HEK293 (cell line): ENCODE data around the gene TMEM232.

Experiments
- CTCF ChIP-seq: fragments of 450-650 bp; formaldehyde crosslinking; IDR thresholded peaks from 2 replicates; pipeline ENCODE4 v1.5.1; 2016; ENCODE audit warnings: missing biosample characterization, missing genetic modification characterization
- ZIC2 ChIP-seq: fragments of 450-650 bp; formaldehyde crosslinking; IDR thresholded peaks from 2 replicates; pipeline ENCODE4 v1.5.1; 2016; ENCODE audit warnings: missing biosample characterization, missing genetic modification characterization
- TF ChIP-seq, protein P1 (sequence below): sonication (generic); formaldehyde crosslinking; IDR thresholded peaks from 2 replicates; pipeline ENCODE4 v1.8.1; 2022; ENCODE audit warnings: mild to moderate bottlenecking, moderate library complexity, missing genetic modification reagents

GRCh38 chr5:110376281-110376951 lies 350.1 kb downstream of the TMEM232 start:
- TF ChIP-seq CTCF (tag by site-specific recombination) (no peak), ZIC2 (no peak)
- TF ChIP-seq, protein P1, sequence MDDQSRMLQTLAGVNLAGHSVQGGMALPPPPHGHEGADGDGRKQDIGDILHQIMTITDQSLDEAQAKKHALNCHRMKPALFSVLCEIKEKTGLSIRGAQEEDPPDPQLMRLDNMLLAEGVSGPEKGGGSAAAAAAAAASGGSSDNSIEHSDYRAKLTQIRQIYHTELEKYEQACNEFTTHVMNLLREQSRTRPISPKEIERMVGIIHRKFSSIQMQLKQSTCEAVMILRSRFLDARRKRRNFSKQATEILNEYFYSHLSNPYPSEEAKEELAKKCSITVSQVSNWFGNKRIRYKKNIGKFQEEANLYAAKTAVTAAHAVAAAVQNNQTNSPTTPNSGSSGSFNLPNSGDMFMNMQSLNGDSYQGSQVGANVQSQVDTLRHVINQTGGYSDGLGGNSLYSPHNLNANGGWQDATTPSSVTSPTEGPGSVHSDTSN (CRISPR knock-in tag): no peak
